HUES48 (cell line): ENCODE data around the gene WDR73.
"Not testable (repeated sequence)": the region's sequence is repeated elsewhere in the genome, so short reads cannot be mapped to it uniquely, and the experiment has no call there.

Experiments
- H3K27ac ChIP-seq: one replicate; pipeline ENCODE4 v1.7.0; 2013; ENCODE audit warnings: low read depth, low read length, inconsistent platforms
- H3K27me3 ChIP-seq: 2 replicates; pipeline ENCODE4 v1.6.1; 2013; ENCODE audit warnings: mild to moderate bottlenecking, low read length; ENCODE audit not compliant: control insufficient read depth, insufficient read depth
- H3K36me3 ChIP-seq: 2 replicates; pipeline ENCODE4 v1.6.1; 2013; ENCODE audit warnings: low read length; ENCODE audit not compliant: control insufficient read depth, insufficient read depth
- H3K4me1 ChIP-seq: 2 replicates; pipeline ENCODE4 v1.6.1; 2013; ENCODE audit warnings: mild to moderate bottlenecking, low read length; ENCODE audit not compliant: control insufficient read depth, insufficient read depth
- H3K4me3 ChIP-seq: 2 replicates; pipeline ENCODE4 v1.5.1; 2013; ENCODE audit warnings: mild to moderate bottlenecking, low read depth, low read length
- H3K9ac ChIP-seq: 2 replicates; pipeline ENCODE4 v1.6.1; 2013; ENCODE audit warnings: mild to moderate bottlenecking, low read depth, low read length, moderate library complexity
- H3K9me3 ChIP-seq: 2 replicates; pipeline ENCODE4 v1.6.1; 2013; ENCODE audit warnings: low read length; ENCODE audit not compliant: control insufficient read depth, insufficient read depth

WDR73 gene

DNA sequence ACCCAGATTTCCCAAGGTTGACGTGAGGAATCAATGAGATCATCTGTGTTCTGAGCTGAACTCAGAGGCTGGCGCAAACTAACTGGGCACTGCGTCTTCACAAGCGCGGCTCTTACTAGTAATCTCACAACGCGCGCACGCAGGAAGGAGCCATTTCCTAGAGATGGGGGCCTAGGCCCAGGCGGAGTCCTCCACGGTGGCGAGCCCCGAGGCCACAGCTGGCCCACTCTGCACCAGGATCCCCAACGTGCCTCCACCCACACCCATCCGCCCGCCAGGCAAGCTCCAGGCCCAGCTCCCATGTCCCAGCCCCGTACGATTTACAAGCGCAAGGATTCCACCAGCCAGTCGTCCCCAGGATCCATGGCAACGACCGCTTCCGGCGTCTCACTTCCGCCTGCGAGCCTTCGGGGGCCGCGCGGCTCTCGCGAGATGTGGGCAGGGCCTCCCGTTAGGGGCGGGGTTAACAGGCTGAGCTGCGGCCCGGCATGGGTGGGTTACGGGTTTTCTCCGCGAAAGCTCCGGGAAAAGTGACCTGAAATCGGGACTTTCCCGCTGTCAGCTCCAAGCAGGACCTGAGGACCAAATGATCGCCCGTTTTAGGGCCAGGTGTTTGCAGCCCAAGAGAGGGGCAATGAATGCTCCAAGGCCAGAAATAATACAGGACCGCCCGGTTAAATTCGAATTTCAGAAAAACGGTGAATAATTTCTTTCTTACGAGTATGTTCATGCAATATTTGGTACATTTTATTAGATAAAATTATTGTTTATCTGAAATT lies at the start of gene WDR73:
TSS of gene WDR73 (minus strand) at position 374 of the 779 bp plus-strand sequence. CDS start at position 365, 9 bp downstream.
- Histone ChIP-seq H3K4me3 (peak within 1 kb of the TSS; percentile 89), H3K9me3 (no peaks in the 10 kb centered on the region), H3K27ac (peak within 1 kb of the TSS; percentile 89), H3K9ac (peak within 1 kb of the TSS; percentile 85), H3K36me3 (peaks cover 31% of the 10 kb centered on the region), H3K27me3 (peaks cover 13% of the 10 kb centered on the region), H3K4me1 (peaks cover 10% of the 10 kb centered on the region; the same call in 1 of the 2 replicates)

DNA sequence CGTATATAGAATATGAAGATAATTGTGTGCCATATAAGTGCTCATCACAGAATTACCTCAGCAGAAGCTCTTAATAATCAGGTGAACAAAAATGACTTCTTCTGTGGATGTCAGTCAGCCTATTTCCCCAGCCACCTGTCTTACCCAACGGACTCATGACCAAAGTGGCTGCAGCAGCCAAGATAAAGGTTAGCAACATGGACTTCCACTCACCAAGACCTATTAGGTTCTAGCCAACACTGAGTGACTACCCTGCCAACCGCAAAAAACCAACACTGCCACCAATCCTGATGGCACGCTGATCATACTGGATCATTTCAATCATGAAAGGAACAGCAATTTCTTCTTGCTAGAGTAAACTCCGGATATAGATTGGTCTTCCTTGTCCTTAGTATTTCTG lies 49.7 kb upstream of the WDR73 start:
- Histone ChIP-seq H3K27me3 (no peaks in the 10 kb centered on the region), H3K9me3 (no peaks in the 10 kb centered on the region), H3K9ac (no peak overlapping the region), H3K4me3 (no peak overlapping the region), H3K36me3 (peaks cover 21% of the 10 kb centered on the region), H3K27ac (no peak overlapping the region), H3K4me1 (no peaks in the 10 kb centered on the region)

GRCh38 chr15:84702961-84703482 lies 48.9 kb upstream of the WDR73 start:
- Histone ChIP-seq H3K9me3 (no peaks in the 10 kb centered on the region), H3K27me3 (no peaks in the 10 kb centered on the region), H3K4me3 (no peak overlapping the region), H3K36me3 (peaks cover 17% of the 10 kb centered on the region), H3K4me1 (no peaks in the 10 kb centered on the region), H3K9ac (no peak overlapping the region), H3K27ac (no peak overlapping the region)

GRCh38 chr15:84699538-84700191 lies 45.6 kb upstream of the WDR73 start:
- no peaks in the 10 kb centered on the region for H3K9me3 ChIP-seq
- no peak overlapping the region for H3K9ac ChIP-seq
- peaks cover 13% of the 10 kb centered on the region for H3K36me3 ChIP-seq
- no peak overlapping the region for H3K27ac ChIP-seq
- no peaks in the 10 kb centered on the region for H3K4me1 ChIP-seq
- H3K27me3 ChIP-seq, result no peaks in the 10 kb centered on the region
- no peak overlapping the region for H3K4me3 ChIP-seq

- H3K9ac ChIP-seq, result no peak overlapping the region
- no peaks in the 10 kb centered on the region for H3K4me1 ChIP-seq
- no peaks in the 10 kb centered on the region for H3K27me3 ChIP-seq
- no peaks in the 10 kb centered on the region for H3K9me3 ChIP-seq
- peaks cover 4% of the 10 kb centered on the region; the same call in 1 of the 2 replicates for H3K36me3 ChIP-seq
- H3K27ac ChIP-seq, result no peak overlapping the region
- no peak overlapping the region for H3K4me3 ChIP-seq
Measured at GRCh38 chr15:84697236-84697990, 43.3 kb upstream of the WDR73 start.

DNA sequence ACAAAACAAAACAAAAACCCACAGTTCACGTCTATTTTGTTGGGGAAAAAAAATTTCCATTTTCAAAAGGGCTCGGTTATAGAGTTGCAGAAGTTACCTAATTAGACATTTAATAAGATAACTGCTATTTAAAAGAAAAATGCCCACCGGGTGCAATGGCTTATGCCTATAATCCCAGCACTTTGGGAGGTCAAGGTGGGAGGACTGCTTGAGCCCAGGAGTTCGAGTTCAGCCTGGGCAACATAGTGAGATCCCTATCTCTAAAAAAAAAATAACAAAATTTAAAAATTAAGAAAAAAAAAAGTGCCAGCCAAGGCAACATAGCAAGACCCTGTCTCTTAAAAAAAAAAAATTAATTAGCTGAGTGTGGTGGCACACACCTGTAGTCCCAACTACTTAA lies 42.7 kb upstream of the WDR73 start:
- no peaks in the 10 kb centered on the region for H3K4me1 ChIP-seq
- H3K9me3 ChIP-seq, result no peaks in the 10 kb centered on the region
- no peak overlapping the region for H3K4me3 ChIP-seq
- peaks cover 9% of the 10 kb centered on the region for H3K36me3 ChIP-seq
- H3K9ac ChIP-seq, result no peak overlapping the region
- H3K27ac ChIP-seq, result no peak overlapping the region
- no peaks in the 10 kb centered on the region for H3K27me3 ChIP-seq

DNA sequence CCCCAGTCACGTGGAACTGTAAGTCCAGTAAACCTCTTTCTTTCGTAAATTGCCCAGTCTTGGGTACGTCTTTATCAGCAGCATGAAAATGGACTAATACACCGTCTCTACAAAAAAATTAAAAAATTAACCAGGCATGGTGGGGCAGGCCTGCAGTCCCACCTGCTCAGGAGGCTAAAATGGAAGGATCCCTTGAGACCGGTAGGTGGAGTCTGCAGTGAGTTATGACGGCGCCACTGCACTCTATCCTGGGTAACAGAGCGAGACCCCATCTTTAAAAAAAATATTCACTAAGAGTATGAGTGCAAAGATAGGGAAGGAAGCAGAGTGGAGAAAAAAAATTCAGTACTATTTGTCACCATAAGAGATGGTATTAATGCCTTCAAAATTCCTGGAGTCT lies 36.3 kb upstream of the WDR73 start:
- Histone ChIP-seq H3K4me3 (no peak overlapping the region), H3K27me3 (no peaks in the 10 kb centered on the region), H3K9ac (no peak overlapping the region), H3K4me1 (no peaks in the 10 kb centered on the region), H3K27ac (no peak overlapping the region), H3K9me3 (no peaks in the 10 kb centered on the region), H3K36me3 (peaks cover 59% of the 10 kb centered on the region)

DNA sequence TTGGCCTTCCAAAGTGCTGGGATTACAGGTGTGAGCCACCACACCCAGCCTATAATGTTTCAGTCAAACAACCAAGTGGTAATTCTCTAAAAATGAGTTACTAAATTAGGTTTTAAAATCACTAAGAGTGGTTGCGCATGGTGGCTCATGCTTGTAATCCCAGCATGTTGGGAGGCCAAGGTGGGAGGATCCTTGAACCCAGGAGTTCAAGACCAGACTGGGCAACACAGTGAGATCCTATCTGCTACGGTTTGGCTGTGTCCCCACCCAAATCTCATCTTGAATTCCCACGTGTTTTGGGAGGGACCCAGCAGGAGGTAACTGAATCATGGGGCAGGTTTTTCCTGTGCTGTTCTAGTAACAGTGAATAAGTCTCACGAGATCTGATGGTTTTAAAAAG lies 35.8 kb upstream of the WDR73 start:
- H3K9ac ChIP-seq, result no peak overlapping the region
- H3K27ac ChIP-seq, result no peak overlapping the region
- no peaks in the 10 kb centered on the region for H3K27me3 ChIP-seq
- H3K36me3 ChIP-seq, result peaks cover 63% of the 10 kb centered on the region
- no peaks in the 10 kb centered on the region for H3K9me3 ChIP-seq
- H3K4me1 ChIP-seq, result no peaks in the 10 kb centered on the region
- no peak overlapping the region for H3K4me3 ChIP-seq

DNA sequence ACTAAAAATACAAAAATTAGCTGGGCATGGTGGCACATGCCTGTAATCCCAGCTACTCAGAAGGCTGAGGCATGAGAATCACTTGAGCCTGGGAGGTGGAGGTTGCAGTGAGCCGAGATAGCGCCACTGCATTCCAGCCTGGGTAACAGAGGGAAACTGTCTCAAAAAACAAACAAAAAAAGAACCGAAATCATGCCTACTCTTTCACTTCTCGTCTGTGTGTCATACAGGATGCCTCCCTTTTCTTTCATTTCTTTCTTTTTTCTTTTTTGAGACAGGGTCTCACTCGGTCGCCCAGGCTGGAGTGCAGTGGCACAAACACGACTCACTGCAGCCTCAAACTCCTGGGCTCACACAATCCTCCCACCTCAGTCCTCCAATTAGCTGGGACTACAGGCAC lies 32.4 kb upstream of the WDR73 start:
- H3K27me3 ChIP-seq, H3K4me1 ChIP-seq, H3K4me3 ChIP-seq, H3K9ac ChIP-seq, H3K9me3 ChIP-seq, H3K27ac ChIP-seq: not testable (repeated sequence)
- H3K36me3 ChIP-seq, result peaks cover 82% of the 10 kb centered on the region

GRCh38 chr15:84685304-84685703 lies 31.2 kb upstream of the WDR73 start:
- Histone ChIP-seq H3K27ac (no peak overlapping the region), H3K9me3 (no peaks in the 10 kb centered on the region), H3K4me1 (no peaks in the 10 kb centered on the region), H3K4me3 (no peak overlapping the region), H3K27me3 (no peaks in the 10 kb centered on the region), H3K36me3 (peaks cover 82% of the 10 kb centered on the region), H3K9ac (no peak overlapping the region)
